Spleen (tissue), 11 donors: Measurements from ENCODE around the gene ATG16L2. TPM values are rescaled to one million over a fixed set of nuclear protein-coding genes. Genes with fewer than 3 reads are reported as not detected.

ENCODE experiments used
- DNase-seq: peaks from one replicate; pipeline ENCODE4 v3.0.0-alpha.2; 2020
- H3K27ac ChIP-seq, 8 donors: fragments of 200-600 bp; sonication (generic) in 7 of 8; 1 replicate in 4 of 8; 2 replicates in 4 of 8; pipeline versions ENCODE4 v1.5.0 to v1.8.0; 2016 to 2021; ENCODE audit warnings: inconsistent platforms in 4 of 8, mild to moderate bottlenecking in 4 of 8, moderate library complexity in 1 of 8
- H3K27me3 ChIP-seq, 7 donors: fragments of 200-600 bp; sonication (generic) in 6 of 7; replicated peaks in 1 of 7; 1 replicate in 4 of 7; 2 replicates in 3 of 7; pipeline versions ENCODE4 v1.5.0 to v1.8.0; 2016 to 2021; ENCODE audit warnings: inconsistent platforms in 3 of 7, mild to moderate bottlenecking in 1 of 7
- H3K36me3 ChIP-seq, 6 donors: fragments of 200-600 bp; sonication (generic) in 5 of 6; 1 replicate in 4 of 6; 2 replicates in 2 of 6; pipeline versions ENCODE4 v1.5.0 to v1.8.0; 2016 to 2021; ENCODE audit warnings: inconsistent platforms in 2 of 6
- H3K4me1 ChIP-seq, 6 donors: fragments of 200-600 bp; sonication (generic) in 5 of 6; 1 replicate in 3 of 6; 2 replicates in 3 of 6; pipeline versions ENCODE4 v1.5.0 to v1.8.0; 2016 to 2021; ENCODE audit warnings: inconsistent platforms in 3 of 6
- H3K4me3 ChIP-seq, 8 donors: fragments of 200-600 bp; sonication (generic) in 7 of 8; 1 replicate in 4 of 8; 2 replicates in 4 of 8; pipeline versions ENCODE4 v1.5.0 to v1.8.0; 2016 to 2021; ENCODE audit warnings: inconsistent platforms in 4 of 8, mild to moderate bottlenecking in 4 of 8, moderate library complexity in 2 of 8
- H3K9me3 ChIP-seq, 8 donors: fragments of 200-600 bp; sonication (generic) in 7 of 8; 1 replicate in 4 of 8; 2 replicates in 4 of 8; pipeline versions ENCODE4 v1.5.0 to v1.8.0; 2016 to 2021; ENCODE audit warnings: inconsistent platforms in 4 of 8
- CTCF ChIP-seq, 11 experiments: fragments of 200-600 bp in 7 of 11; fragments of 450-650 bp in 4 of 11; sonication (generic) in 4 of 11; IDR thresholded peaks in 8 of 11; conservative IDR thresholded peaks in 3 of 11; 1 replicate in 7 of 11; 2 replicates in 4 of 11; pipeline versions ENCODE4 v1.4.0 to v1.8.0; 2016 to 2021; ENCODE audit warnings: antibody characterized with exemption in 11 of 11, inconsistent platforms in 4 of 11, mild to moderate bottlenecking in 1 of 11
- POLR2A ChIP-seq, 3 donors: fragments of 450-650 bp; IDR thresholded peaks; one replicate each; pipeline ENCODE4 v1.5.1; 2017; ENCODE audit warnings: antibody characterized with exemption in 3 of 3, mild to moderate bottlenecking in 1 of 3
- POLR2AphosphoS5 ChIP-seq, 3 donors: sonication (generic); formaldehyde crosslinking; IDR thresholded peaks; one replicate each; pipeline ENCODE4 v1.5.1; 2017; ENCODE audit warnings: antibody characterized with exemption in 3 of 3
- WGBS, 5 donors: extraction: QIAGEN DNeasy Blood & Tissue Kit in 3 of 5; methylation state at CpG; one replicate each; pipeline versions ENCODE4 v1.1.5 to v1.1.7; 2013 to 2018; 5-methylcytosine and 5-hydroxymethylcytosine counted together
- intact Hi-C: fragments of 100-400 bp; cut with DNase I; formaldehyde crosslinking; loops from one replicate; pipeline ENCODE4 v1.15.0; 2023; ENCODE audit warnings: low total_unique reads
- polyA plus RNA-seq, 3 donors: library from polyadenylated mRNA; stranded (reverse); fragments of 200-250 nt; gene quantifications; one replicate each; pipeline ENCODE4 v1.2.1, GENCODE V29; 2013
- total RNA-seq, 7 donors: library from RNA; depleted of rRNA in 3 of 7; stranded (reverse); fragments of >200 nt in 3 of 7; fragmentation: NEBNext Ultra II Directional in 4 of 7; extraction: Animal tissue kit (Norgen Biotek cat#: 25700) in 4 of 7; gene quantifications; one replicate each; pipeline versions ENCODE4 v1.1.0 to v1.2.1, GENCODE V29; 2016 to 2021
- donor health status: healthy with polysubstance abuse.
- donor health status: DM: no; HTN: no; CAD: no; lungs with moderate emphysema.
- donor health status: DM: no; HTN: no; CAD: no.
- donor health status: Bipolar disorder and iron deficiency.
- donor health status: healthy.
- donor health status: DM: no; HTN: no; CAD: no.
- donor health status: DM: yes; HTN: yes; CAD: no.

ATG16L2 gene
- total and polyA plus RNA-seq, 10 donors, result 96.9 to 368 (median 237) TPM

GRCh38 chr11:72829178-72829577 lies 15.0 kb downstream of the ATG16L2 start:
- peak; percentile 7 to 81 (median 27) for TF ChIP-seq POLR2AphosphoS5 (IDR thresholded peaks at IDR 0.05)
- no peak for TF ChIP-seq POLR2A (IDR thresholded peaks at IDR 0.05)
- TF ChIP-seq CTCF (IDR thresholded peaks at IDR 0.05 in 8 of 11, conservative IDR thresholded peaks at IDR 0.05 in 3 of 11), result no peak
- Histone ChIP-seq H3K27me3 (no peaks in the 10 kb centered on the region), H3K36me3 (peaks cover 0 to 96% (median 47%) of the 10 kb centered on the region in 6 donors), H3K4me3 (no peak overlapping the region), H3K9me3 (no peaks in the 10 kb centered on the region), H3K27ac (peak overlapping the region in 6 of 8 donors; percentile 77 to 88 (median 84)), H3K4me1 (peaks cover 20 to 92% (median 49%) of the 10 kb centered on the region in 6 donors)
- intact Hi-C loops, result no loop called here
- 89 to 95% (median 91%) methylated on average over 7 to 13 of the region's 13 CpGs for WGBS, 5 donors
- no peak for DNase-seq

- Histone ChIP-seq H3K9me3 (no peaks in the 10 kb centered on the region), H3K4me3 (no peak overlapping the region), H3K36me3 (peaks cover 0 to 96% (median 41%) of the 10 kb centered on the region in 6 donors), H3K4me1 (peaks cover 20 to 97% (median 56%) of the 10 kb centered on the region in 6 donors), H3K27ac (peak overlapping the region in 5 of 8 donors; percentile 26 to 88 (median 84)), H3K27me3 (no peaks in the 10 kb centered on the region)
- no peak for TF ChIP-seq POLR2A (IDR thresholded peaks at IDR 0.05)
- TF ChIP-seq CTCF (IDR thresholded peaks at IDR 0.05 in 8 of 11, conservative IDR thresholded peaks at IDR 0.05 in 3 of 11), result no peak
- peak; percentile 35 to 70 (median 48) for TF ChIP-seq POLR2AphosphoS5 (IDR thresholded peaks at IDR 0.05)
- intact Hi-C loops, result no loop called here
- WGBS, 5 donors, result 90 to 95% (median 93%) methylated on average over 5 of the region's 5 CpGs
- DNase-seq, result no peak
These were observed 15.8 kb downstream of the ATG16L2 start for GRCh38 chr11:72829884-72830533.

- Histone ChIP-seq H3K27ac (peak overlapping the region; percentile 29 to 88 (median 82)), H3K4me1 (peaks cover 25 to 97% (median 69%) of the 10 kb centered on the region in 6 donors), H3K27me3 (no peaks in the 10 kb centered on the region), H3K4me3 (no peak overlapping the region), H3K9me3 (no peaks in the 10 kb centered on the region), H3K36me3 (peaks cover 0 to 96% (median 32%) of the 10 kb centered on the region in 6 donors)
- TF ChIP-seq POLR2A (IDR thresholded peaks at IDR 0.05), result no peak
- peak; percentile 82 to 86 (median 83) for TF ChIP-seq POLR2AphosphoS5 (IDR thresholded peaks at IDR 0.05)
- TF ChIP-seq CTCF (IDR thresholded peaks at IDR 0.05 in 8 of 11, conservative IDR thresholded peaks at IDR 0.05 in 3 of 11), result peak; percentile 86 to 96 (median 92)
- DNase-seq, result peak; percentile 91
- WGBS, 5 donors, result 45 to 62% (median 51%) methylated on average over 13 of the region's 13 CpGs
- intact Hi-C loops, result loop anchor here (2.0 kb wide), 1 partner anchor 347 kb away; no protein-coding TSS in a partner anchor
These were observed 17.5 kb downstream of the ATG16L2 start for GRCh38 chr11:72831521-72832300.
